RKO (cell line): ENCODE results near the gene RANBP1.

ENCODE experiments used
- DNase-seq: peaks from one replicate; pipeline ENCODE4 v3.0.0-alpha.2; 2016; ENCODE audit warnings: low spot score

The RANBP1 gene

DNA sequence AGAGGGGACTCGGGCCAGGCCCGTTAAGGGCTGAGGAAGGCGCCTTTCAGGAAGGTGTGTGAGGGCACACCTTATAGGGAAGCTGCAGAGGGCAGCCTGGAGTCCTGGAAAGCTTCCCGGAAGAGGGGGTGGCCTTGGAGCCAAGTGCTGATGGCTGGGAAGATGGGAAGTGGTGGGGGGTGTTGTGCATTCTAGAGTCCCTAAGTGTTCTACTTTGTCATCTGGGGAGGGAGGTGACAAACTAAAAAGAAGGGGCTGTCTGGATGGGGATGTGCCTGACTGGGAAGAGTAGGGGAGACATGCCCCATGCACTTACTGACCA lies 22.5 kb downstream of the RANBP1 start:
- DNase-seq: no peak

DNA sequence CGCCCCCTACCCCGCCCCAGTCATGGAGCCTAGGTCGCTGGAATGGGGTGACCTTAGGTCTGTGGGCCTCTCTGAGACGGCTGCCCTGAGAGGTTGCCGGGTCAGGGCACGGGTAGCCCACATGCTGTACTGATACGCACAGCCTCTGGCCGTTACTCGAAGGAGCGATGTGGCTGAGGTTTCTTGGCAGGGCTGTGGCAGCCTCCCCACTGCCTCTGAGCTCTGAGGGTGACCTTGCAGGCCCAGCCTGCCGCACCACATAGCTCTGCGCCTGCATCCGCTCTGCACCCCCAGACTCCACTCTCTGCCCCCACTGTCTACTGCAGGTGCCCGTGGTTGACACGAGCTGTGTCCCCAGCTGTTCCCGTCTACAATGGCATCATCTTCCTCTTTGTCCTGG lies 23.0 kb downstream of the RANBP1 start:
- no peak for DNase-seq

DNA sequence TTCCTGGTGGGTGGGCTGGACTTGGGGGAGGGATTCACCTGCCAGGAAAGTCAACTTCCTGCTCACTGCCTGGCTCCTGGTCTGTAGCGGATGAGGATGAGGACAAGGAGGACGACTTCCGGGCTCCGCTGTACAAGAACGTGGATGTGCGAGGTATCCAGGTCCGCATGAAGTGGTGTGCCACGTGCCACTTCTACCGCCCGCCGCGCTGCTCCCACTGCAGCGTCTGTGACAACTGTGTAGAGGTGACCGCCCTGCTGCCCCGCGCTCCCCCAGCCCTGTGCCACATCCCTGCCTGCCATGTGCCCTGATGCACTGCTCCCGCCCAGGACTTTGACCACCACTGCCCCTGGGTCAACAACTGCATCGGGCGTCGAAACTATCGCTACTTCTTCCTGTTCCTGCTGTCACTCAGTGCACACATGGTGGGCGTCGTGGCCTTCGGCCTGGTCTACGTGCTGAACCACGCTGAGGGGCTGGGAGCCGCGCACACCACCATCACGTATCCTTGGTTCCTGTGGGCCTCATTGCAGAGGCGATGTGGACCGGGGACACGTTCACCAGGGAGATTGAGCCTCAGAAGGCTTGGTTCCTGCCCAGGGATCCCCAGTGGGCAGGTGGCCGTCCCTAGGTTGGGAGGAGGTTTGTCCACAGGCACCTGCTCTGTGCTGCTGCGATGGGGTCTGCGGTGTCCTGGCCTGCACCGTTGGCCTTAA lies 23.6 kb downstream of the RANBP1 start:
- no peak for DNase-seq

DNA sequence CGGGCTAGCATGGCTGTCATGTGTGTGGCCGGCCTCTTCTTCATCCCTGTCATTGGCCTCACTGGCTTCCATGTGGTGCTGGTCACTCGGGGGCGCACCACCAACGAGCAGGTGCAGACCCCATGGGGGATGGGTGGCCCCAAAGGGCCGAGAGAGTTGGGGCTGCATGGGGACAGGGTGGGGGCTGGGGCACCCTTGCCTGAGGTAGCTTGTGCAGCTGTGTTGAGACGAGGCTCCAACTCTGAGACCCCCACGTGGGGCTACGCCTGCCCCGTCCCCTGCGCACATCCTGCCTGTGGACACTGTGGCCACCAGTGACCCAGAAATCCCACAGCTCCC lies 24.2 kb downstream of the RANBP1 start:
- DNase-seq: no peak

DNA sequence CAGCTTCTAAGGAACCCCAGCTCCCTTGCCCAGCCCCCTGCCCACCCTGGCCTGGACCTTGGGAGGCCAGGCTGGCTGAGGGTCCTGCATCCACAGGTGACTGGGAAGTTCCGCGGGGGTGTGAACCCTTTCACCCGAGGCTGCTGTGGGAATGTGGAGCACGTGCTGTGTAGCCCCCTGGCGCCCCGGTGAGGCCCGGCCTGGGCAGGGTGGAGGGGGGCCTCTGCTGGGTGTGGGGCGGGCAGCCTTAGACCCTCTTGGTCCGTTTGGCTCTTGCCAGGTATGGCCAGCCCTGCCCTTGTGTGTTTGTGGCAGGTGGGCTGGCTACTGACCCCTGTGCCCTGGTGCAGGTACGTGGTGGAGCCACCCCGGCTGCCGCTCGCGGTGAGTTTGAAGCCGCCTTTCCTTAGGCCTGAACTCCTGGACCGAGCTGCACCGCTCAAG lies 24.6 kb downstream of the RANBP1 start:
- no peak for DNase-seq

DNA sequence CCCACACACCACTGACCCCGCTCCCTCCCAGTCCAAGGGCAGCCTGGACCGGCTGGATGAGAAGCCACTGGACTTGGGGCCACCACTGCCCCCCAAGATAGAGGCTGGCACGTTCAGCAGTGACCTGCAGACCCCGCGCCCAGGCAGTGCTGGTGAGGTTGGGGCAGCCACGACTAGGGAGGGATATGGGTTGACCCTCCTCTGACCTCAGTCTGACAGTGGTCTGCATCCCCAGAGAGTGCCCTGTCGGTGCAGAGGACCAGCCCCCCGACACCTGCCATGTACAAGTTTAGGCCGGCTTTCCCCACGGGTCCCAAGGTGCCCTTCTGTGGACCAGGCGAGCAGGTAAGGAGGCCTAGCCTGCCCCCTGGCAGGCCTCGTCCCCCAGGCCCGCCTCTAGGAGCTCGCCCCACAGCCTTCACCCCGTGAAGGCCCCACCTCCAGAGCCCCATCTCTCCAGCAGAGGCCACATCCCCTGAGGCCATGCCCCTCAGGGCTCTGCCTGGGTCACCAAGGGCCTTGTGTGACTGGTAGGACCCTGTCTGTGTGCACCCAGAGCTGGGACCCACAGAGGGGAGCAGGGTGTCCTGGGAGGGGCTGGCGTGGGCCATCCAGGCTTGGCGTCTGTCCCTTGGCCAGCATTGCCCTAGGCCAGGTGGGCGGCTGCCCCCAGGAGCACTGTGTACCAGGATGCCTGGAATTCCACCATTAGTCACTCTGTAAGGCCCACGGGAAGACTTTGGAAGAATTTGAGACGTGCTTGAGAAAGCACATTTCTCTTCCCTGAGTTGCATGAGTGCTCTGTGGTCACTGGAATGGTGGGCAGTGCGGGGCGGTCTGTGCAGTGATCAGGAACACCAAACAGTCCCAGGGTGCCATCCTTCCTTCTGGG lies 25.5 kb downstream of the RANBP1 start:
- no peak for DNase-seq

DNA sequence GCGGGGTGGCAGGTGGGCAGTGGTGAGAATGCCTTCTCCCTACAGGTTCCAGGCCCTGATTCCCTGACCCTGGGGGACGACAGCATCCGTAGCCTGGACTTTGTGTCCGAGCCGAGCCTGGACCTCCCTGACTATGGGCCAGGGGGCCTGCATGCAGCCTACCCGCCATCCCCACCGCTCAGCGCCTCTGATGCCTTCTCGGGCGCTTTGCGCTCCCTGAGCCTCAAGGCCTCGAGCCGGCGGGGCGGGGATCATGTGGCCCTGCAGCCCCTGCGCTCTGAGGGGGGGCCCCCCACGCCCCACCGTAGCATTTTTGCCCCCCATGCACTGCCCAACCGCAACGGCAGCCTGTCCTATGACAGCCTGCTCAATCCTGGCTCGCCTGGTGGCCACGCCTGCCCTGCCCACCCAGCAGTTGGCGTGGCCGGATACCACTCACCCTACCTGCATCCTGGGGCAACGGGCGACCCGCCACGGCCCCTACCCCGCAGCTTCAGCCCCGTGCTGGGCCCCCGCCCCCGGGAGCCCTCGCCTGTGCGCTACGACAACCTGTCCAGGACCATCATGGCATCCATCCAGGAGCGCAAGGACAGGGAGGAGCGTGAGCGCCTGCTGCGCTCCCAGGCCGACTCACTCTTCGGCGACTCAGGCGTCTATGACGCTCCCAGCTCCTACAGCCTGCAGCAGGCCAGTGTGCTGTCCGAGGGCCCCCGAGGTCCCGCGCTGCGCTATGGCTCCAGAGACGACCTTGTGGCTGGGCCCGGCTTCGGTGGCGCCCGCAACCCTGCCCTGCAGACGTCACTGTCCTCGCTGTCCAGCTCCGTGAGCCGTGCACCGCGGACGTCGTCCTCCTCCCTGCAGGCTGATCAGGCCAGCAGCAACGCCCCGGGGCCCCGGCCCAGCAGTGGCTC lies 27.1 kb downstream of the RANBP1 start:
- no peak for DNase-seq

DNA sequence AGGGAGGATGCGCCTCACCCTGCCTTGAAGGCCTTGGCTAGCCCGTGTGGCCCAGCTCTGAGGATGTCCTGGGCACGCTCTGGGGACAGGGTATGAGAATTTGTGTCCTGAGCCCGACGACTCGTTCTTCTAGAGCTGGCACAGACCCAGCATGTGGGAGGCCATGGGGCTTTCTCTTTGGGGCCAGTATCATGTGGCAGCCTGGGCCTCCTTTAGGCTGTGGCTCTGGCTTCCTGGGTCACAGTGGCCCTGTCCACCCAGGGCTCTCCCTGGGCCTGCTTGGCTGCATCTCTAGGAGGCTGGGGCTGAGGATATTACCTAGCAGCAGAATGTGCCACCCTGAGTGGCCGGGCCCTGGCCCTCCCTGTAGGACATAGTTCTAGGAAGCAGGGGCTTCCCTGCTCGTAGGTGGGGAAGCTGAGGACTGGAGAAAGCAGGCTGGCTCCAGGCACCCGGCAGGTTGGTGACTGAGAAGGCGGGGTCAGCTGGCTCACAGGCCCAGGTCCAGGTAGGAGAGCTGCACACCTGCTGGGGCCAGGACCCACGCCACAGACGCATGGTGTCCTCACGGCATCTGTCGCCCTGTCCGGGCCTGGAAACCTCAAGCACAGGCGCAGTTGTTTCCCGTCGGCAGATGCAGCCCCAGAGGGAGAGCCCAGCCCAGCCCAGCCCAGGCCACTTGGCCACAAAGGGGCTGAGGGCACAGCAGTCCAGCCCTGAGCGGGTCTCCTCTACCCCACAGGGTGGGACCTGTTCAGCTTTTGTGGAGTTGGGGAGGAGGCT lies 28.2 kb downstream of the RANBP1 start:
- DNase-seq: no peak

DNA sequence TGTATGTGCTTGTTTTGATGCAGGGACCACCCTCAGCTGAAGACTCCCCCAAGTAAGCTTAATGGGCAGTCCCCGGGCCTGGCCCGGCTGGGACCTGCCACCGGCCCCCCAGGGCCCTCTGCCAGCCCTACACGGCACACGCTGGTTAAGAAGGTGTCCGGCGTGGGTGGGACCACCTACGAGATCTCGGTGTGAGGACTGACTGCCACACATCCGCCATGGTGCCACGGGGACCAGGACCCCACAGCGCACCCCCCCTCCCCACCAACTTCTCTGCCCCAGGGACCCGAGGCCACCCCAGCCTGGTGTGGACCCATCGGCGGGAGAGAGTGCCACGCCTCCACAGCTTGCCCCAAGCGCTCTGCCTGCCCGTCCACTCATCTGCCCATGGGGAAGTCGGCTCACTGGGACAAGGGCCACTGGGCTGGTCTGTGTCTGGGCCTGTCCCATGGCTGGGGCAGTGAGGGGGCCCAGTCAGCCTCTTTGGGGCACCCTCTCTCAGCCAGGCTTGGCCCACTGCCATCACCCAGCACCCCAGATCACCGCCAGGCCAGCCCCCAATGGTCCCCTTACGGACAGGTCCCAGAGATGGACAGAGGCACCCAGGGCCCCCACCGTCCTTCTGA lies 29.4 kb downstream of the RANBP1 start:
- DNase-seq: no peak

DNA sequence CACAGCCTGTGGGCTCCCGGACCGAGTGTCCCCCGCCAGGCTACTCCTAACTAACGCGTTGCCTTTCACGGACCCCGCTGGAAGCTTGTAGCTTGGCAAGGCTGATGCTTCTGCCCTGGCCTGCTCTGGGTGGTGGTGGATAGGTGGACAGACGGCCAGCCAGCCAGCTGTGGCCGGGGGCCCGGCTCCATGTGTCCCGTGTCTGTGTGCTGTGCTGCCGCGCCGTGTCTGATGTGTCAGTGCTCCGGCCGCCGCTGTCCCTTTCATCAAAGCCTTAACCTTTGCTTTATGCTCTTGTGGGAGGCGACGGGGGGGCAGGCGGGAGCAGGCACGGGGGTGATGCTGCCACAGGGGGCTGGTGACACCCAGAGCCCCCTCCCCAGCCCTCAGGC lies 29.9 kb downstream of the RANBP1 start:
- DNase-seq: no peak

DNA sequence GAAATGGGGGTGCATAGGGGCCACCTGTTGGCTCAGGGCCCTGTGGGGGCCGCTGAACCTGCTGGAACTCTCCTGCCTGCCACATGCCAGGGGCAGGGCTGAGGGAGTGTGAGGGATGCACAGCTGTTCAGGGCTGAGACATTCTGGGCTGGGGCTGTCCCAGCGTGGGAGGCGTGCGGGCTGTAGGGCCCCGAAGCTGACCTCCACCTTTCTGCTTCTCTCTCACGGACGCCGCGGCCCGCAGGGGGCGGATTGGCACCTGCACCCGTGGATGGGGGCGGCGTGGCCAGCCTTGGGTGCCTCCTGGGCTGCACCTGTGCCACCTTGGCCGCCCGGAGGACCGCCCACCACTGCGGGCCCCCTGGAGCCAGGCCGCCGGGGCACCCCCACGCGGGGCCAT lies 30.9 kb downstream of the RANBP1 start:
- DNase-seq: no peak

DNA sequence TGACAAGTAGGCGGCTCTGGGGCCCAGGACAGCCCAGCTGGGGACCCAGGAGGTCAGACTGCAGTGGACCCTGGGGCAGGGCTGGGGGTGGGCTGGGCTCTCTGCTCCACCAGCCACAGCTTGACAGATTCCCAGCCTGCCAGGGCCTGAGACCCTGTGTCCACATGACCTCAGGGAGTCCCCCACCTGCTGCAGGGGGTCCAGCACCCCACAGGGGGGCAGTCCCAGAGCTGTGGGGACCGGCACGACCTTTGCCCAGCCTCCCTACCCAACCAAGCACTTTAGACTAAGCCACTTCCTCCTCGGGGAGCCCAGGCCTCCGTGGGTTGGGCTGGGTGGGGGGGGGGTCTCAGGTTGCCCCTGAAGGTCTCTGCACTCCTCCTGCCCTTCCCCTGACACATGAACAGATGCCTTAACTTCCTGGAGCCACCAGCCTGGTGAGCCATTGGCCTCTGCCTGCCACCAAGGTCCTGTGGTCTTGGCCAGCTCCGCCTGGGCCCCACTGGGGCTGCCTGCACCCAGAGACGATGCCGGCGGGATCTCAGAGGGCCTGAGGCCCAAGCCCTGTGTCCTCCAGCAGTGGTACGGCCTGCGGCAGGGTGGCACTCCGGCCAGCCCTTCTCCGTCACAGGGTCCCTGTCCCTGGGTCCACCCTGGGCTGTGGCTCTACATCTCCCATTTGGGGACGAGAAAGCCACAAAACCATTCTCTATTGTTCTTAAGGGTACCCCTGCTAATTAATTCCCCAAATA lies 31.5 kb downstream of the RANBP1 start:
- no peak for DNase-seq

DNA sequence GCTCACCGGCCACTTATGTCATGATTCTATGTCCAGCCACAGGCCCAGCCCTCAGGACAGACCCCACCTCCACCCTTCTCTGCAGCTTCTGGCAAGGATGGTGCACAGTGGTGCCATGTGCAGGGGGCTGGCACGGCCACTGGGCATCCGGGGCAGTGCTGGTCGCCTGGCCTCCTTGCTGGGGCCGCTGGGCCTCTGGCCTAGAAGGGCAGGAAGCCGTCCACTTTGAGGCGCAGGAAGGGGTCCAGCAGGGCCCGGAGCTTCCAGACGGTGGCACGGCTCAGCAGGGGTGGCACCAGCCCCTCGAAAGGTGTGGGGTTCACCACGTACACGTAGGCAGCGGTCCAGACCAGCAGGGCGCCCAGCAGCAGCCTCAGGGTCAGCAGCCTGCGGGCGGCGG lies 32.5 kb downstream of the RANBP1 start:
- no peak for DNase-seq

DNA sequence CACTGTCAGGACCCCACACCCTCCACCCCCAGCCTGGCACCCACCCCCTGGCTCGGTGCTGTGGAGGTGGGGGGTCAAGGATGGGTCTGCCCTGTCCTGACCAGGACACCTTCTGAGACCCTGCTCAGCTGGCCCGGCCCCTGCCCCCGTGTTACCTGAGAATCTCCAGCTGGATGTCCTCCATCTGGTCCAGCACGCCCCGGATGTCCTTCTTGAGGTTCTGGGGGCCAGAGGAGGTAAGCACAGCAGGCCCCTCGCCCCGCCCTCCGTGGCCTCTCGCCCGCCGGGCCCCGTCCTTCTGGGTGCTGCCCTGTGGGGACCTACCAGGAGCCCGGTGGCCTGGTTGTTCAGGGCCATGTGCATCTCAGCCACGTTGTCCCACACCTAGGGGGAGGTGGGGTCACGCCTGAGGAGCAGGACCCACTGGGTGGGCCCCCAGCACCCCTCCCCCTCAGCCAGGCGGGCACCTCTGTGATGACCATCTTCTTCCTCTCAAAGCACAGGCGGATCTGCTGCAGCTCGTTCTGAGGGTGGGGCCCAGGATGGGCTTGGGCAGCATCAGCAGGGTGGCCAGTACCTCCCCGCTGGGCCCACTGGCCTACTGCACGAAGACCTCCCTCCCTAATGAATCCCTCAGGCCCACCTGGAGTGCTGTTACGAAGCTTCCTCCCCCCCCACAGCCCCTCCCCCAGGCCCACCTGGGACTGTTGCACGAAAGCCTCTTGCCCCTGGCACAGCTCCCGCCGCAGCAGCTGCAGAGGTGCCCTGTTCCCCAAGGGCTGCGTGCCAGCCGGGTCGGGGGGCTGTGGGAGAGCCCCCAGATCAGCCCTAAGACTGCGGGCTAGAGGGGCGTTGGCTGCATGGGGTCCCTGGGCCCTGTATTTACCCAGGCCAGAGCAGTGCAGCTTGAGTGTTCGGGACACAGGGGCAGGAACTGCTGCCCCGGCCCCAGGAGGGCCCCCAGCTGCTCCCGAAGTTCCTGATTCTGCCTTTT lies 33.6 kb downstream of the RANBP1 start:
- no peak for DNase-seq

DNA sequence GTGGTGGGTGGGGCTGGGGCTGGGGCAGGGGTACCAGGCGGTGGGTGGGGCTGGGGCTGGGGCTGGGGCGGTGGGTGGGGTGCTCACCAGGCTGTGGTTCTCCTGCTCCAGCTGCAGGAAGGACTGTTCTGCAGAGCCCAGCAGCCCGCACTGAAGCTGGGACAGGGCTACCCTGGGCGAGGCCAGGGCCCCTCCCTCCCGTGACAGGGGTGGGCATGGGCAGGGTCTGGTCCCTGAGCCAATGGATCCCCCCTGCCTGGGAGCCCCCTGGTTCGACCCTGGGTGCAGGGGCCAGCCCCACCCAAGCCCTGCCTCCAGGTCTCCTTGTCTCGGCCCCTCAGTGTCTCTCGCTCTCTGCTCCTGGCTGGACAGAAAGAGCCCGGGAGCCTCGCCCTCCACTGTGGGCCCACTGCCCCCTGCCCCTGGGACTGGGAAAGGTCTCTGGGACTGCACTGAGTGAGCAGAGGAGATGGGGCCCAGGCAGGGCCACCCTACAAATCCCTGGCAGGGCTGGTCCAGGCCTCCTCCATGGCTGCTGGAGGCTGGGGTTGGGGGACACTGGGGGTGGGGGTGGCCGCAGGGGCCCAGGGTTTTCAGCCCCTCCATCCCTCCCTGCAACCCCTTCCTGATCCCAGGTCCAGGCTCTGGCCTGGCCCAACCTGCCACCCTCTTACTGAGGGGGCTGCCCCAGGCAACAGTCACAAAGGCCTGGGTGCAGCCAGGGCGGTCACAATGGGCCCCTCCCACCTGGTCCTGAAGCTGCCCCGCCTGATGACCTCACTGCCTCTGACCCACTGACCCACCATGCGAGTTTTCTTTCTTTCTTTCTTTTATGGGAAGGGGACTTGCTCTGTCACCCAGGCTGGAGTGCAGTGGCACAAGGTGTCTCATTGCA lies 34.7 kb downstream of the RANBP1 start, which contains the start of gene CCDC188:
Gene CCDC188 (minus strand): TSS at position 675 of the 895 bp plus-strand sequence. CDS start 69 bp downstream, at position 606.
- no peak for DNase-seq

DNA sequence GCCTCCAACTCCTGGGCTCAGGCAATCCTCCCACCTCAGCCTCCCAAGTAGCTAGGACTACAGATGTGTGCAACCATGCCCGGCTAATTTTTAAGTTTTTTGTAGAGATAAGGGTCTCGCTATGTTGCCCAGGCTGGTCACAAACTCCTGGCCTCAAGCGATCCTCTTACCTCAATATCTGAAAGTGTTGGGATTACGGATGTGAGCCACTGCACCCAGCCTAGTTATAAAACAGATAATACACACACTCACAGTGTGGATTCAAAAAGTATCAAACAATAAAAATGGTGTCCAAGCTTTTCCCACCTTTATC lies 35.3 kb downstream of the RANBP1 start:
- DNase-seq: no peak

DNA sequence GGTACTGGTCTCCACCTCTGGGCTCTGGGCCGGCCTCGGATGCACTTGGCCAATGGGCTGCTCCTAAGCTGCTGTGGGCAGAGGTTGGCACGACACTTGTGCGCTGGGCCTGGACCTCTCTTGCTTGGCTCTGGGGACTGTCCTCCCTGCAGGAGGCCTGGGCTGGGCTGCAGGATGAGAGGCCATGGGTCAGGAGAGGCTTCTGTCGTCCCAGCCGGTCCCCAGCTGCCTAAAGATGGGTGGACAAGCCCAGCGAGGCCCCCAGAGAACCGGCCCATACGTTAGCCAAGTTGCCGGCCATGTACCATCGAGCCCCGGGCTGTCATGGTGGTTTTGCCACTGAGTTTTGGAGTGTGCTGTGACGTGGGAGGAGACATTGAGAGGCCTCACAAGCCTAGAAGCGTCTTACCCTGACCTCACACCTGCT lies 36.6 kb downstream of the RANBP1 start:
- DNase-seq: no peak

DNA sequence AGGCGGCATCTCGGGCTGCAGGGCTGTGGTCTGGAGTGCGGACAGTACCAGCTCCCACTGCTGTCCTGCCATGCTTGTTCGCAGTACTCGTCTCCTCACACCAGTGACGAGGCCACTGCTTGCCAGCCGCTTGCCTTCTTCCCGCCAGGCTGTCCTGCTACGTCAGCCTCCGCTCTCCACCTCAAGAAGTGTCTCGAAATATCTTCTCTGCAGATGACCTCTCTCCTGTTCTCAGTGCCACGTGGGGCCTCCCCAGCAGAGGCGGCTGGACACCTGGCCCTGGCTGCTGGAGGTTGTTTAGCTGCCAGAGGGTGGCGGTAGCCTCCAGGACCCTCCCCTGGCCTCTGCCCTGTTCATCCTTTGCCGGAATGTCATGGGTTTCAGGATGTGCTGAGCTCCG lies 38.0 kb downstream of the RANBP1 start:
- no peak for DNase-seq
